Ureter (tissue), 1 donor: ENCODE measurements around the gene IRF9. TPM values are rescaled to one million over a fixed set of nuclear protein-coding genes. Genes with fewer than 3 reads are reported as not detected.

Experiments used
- DNase-seq: peaks from one replicate; pipeline ENCODE4 v3.0.0-alpha.2; 2020; ENCODE audit warnings: low spot score
- total RNA-seq: library from RNA; stranded (reverse); gene quantifications from one replicate; pipeline ENCODE4 v1.2.4, GENCODE V29; 2023
- donor health status: DM: yes; HTN: yes; CAD: no.

The IRF9 gene
- total RNA-seq, 1 donor from 2014 or later = 101 TPM

GRCh38 chr14:24131549-24131966 is 29.5 kb upstream of the IRF9 start:
- no peak for DNase-seq

DNA sequence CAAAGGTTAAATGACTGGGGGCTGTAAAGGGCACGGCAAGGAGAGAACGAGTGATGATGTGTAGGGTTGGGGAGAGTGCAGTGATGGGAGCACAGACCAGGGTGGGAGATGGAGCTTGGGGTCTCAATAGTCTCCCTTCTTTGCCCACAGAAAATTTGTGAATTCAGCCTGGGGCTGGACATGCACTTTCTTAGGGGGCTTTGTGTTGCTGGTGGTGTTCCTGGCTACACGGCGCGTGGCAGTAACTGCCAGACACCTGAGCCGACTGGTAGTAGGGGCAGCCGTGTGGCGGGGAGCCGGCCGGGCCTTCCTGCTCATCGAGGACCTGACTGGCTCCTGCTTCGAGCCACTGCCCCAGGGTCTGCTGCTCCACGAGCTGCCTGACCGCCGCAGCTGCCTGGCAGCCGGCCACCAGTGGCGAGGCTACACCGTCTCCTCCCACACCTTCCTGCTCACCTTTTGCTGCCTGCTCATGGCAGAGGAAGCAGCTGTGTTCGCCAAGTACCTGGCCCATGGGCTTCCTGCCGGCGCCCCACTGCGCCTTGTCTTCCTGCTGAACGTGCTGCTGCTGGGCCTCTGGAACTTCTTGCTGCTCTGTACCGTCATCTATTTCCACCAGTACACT is 28.9 kb upstream of the IRF9 start:
- peak; percentile 62 for DNase-seq

- DNase-seq = no peak
Observed at GRCh38 chr14:24132976-24133375, 28.1 kb upstream of the IRF9 start.

- DNase-seq = no peak
Observed at GRCh38 chr14:24133735-24134134, 27.3 kb upstream of the IRF9 start.

GRCh38 chr14:24135584-24135833 is 25.6 kb upstream of the IRF9 start:
- DNase-seq = no peak

GRCh38 chr14:24135834-24136683 is 25.0 kb upstream of the IRF9 start, which contains the start of gene PSME1:
TSS of gene PSME1 (plus strand) at chr14:24136194. CDS start at chr14:24136263, 69 bp downstream.
- DNase-seq = peak; percentile 95

DNA sequence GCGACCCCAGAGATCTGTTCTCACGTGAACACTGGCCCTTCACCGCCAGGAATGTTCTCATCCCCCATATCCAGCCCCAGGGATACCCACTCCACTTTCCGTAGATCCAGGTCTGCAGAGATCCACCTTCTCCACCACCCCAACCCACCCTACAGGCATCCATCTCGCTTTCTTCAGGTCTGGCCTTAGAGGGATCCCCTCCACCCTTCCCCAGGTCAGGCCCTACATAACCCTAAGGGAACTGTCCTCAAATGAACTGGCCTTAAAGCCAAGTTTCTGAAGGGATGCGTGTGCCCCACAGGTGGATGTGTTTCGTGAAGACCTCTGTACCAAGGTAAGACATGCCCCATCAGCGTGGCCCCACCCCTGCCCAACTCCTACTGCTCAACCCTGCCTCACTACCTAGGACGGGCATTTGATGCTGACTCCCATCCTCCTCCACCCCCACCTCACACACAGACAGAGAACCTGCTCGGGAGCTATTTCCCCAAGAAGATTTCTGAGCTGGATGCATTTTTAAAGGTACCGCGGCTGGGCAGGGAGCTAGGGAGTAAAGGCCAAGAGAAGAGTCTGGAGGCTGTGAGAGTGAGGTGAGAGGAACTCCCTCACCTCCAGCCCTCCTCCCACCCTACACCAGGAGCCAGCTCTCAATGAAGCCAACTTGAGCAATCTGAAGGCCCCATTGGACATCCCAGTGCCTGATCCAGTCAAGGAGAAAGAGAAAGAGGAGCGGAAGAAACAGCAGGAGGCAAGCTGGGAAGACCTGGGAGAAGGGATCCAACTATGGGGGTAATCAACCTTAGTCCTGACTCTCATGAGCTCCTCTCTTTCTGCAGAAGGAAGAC is 24.2 kb upstream of the IRF9 start:
- DNase-seq = no peak

DNA sequence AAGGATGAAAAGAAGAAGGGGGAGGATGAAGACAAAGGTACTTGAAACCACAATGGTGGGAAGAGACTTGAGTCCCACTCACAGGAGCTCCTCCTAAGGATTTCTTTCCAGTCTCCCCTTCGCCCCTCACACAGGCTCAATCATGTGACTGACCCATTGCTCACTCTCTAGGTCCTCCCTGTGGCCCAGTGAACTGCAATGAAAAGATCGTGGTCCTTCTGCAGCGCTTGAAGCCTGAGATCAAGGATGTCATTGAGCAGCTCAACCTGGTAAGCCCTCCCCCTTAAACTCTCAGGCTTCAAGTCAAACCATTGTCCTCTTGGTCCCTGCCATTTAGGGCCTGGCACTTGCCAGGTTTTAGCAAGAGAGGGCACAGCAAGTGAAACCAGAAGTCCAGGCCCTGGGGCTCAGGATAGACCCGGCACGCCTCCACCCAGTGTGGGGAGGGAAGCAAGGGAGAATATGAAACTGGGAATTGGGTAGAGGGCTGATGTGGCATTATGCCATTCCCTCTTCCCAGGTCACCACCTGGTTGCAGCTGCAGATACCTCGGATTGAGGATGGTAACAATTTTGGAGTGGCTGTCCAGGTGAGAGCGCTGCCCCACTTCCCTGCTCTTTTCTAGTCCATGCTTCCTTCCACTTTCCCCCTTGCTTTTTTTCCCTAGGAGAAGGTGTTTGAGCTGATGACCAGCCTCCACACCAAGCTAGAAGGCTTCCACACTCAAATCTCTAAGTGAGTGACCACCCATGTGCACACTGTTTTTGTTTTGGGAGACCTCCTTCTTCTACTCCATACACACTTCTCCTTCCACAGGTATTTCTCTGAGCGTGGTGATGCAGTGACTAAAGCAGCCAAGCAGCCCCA is 23.3 kb upstream of the IRF9 start:
- no peak for DNase-seq

DNA sequence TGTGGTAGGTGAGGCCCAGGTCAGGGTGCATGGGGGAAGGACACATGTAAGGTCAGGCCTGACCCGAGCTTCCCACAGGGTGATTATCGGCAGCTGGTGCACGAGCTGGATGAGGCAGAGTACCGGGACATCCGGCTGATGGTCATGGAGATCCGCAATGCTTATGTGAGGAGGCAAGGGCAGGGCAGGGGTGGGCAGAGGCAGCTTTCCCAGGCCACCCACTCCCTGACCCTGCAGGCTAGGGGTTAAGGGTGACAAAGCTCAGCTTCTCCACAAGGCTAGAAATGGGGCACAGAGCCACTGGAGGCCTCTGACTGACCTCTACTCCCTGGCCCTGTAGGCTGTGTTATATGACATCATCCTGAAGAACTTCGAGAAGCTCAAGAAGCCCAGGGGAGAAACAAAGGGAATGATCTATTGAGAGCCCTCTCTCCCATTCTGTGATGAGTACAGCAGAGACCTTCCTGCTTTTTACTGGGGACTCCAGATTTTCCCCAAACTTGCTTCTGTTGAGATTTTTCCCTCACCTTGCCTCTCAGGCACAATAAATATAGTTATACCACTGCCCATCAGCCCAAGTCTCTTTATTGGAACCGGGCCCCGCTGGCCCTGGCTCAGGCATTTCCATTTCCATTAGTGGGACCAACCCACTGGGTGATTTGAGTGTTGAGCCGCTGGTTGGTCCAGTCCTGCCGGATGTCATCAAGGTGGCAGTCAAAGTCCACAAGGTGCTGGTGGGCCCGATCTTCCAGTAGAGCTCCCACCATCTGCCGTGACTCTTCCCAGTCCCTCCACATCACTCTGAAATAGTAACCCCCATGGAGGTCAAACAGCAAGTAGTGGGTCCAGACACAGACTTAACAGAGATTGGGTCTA is 22.4 kb upstream of the IRF9 start:
- DNase-seq = no peak

DNA sequence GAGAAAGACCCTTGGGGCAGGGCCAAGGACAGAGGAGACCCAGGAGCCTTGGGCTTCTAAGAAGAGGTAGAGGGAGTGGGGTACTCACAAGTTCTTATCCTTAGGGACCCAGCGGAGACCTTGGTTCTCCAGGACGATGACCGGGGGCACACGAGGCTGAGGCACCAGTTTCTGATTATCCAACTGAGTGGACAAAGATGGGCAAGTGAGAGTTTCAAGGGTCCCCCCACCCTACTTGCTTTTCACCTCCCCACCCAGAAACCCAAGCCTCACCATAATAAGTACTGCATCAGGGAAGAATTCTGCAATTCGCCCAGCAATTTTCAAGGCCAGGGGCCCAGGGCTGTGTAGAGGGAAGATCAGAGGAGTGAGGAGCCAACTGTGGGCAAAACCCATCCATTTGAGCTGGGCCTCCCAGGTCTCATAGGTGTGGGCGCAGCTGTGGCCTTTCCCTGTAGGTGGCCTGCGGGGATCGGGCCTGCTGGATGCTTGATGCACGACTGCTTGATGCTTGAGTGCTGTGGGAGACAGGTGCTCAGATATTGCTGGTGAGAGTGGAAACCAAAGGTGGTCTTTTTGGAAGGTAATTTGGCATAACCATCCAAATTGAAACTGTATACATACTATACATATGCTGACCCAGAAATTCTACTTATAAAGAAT is 21.7 kb upstream of the IRF9 start:
- no peak for DNase-seq

GRCh38 chr14:24141097-24141880 is 19.8 kb upstream of the IRF9 start, which contains the start of gene EMC9:
TSS of gene EMC9 (minus strand) at chr14:24141591. CDS start at chr14:24141304, 287 bp downstream.
- DNase-seq = peak; percentile 100

DNA sequence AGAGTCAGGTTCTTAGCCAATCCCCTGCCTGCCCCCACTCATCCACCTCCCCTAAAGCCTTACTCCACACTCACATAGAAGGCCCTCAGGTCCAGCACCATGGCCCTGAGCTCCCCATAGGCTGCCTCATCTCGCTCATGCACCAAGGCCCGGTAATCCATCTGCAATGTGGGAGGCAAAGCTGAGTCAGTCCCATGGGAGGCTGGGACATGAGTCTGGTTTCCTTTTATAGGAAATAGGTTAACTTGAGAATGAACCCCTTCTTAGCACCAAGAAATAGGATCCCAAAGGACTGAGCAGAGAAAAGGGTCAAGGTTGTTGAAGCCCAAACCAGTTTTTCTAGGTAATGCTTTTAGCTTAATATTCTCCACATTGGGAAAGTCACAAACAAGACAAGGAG is 17.6 kb upstream of the IRF9 start:
- DNase-seq = no peak

DNA sequence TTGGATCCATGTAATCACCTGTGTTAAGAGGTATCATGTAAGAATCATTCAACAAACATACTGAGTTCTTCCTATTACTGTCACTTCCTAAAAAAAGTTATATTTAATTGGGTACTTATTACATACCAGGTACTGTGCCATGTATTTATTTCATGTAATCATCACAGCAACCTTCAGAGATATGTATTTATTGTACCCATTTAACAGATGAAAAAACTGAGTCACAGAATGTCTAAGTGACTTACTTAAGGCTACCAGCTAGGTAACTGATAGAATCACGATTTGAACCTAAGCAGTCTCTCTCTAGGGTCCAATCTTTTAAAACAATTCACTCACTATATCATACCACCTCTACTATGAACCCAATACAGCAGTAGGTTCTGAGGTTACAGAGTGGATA is 16.6 kb upstream of the IRF9 start:
- DNase-seq = no peak

- DNase-seq = no peak
Observed at GRCh38 chr14:24145219-24145618, 15.8 kb upstream of the IRF9 start.

- DNase-seq = no peak
Observed at GRCh38 chr14:24145690-24146452, 15.2 kb upstream of the IRF9 start.

- DNase-seq = peak; percentile 94
Observed at GRCh38 chr14:24146453-24146977, 14.6 kb upstream of the IRF9 start, which contains the start of gene PSME2. TSS of gene PSME2 (minus strand) at chr14:24146610. CDS start at chr14:24146581, 29 bp downstream.

GRCh38 chr14:24146978-24147760 is 13.9 kb upstream of the IRF9 start, which contains the start of gene RNF31:
TSS of gene RNF31 (plus strand) at chr14:24147498. CDS start at chr14:24147699, 201 bp downstream.
- peak; percentile 99 for DNase-seq
